Activated CD4-positive, alpha-beta T cell treated with anti-CD3 and anti-CD28 coated beads, Interleukin-2, amount 50 U/mL, for 1 hour (primary cell): ENCODE results near the gene HP1BP3.
A peak's percentile ranks its signal among the peaks of the same experiment; 100 is the strongest.

ENCODE experiments used
- DNase-seq: peaks from one replicate; pipeline ENCODE4 v3.0.0-alpha.2; 2020

Gene HP1BP3

DNA sequence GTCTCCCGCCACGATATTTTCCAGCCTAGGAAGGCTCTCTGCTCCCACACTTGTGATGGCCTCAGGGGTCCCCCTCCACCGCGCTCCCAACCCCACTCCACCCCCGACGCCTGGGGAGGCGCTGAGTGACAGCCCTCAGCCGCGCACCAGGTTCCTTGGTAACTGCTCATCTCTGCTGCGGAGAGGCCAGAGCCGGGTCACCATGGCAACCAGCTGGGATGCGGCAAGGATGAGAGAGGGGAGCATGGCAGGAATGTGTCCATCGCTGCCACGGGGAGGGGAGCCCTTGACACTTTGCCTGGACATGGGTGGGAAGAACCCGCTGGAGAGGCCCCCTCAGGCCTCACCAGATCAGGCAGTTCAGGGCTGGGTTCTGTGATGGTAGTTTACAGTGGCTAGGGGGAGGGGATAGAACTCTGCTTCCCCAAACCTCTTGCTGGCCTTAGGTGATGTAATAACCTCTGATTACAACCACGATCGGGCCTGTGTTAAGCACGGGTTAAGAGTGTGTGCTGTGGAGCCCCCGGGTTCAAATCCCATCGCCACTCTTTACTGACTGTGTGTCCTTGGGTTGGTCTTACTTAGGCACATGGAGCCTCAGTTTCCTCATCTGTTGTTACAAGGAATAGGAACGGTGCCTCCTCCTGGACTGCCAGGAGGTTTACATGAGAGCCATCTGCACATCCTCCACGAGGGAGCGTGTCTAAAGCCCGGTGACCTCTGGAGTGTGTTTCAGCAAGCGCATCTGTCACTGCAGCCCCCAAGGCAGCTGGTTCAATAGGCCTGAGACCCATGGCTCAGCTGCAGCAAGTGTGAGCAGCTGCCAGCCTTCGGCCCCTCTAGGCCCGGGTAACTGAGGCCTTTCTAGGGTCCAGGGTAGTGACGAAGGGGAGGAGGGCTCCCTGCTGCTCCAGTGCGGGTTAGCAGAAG lies 75.6 kb downstream of the HP1BP3 start:
- DNase-seq: no peak

DNA sequence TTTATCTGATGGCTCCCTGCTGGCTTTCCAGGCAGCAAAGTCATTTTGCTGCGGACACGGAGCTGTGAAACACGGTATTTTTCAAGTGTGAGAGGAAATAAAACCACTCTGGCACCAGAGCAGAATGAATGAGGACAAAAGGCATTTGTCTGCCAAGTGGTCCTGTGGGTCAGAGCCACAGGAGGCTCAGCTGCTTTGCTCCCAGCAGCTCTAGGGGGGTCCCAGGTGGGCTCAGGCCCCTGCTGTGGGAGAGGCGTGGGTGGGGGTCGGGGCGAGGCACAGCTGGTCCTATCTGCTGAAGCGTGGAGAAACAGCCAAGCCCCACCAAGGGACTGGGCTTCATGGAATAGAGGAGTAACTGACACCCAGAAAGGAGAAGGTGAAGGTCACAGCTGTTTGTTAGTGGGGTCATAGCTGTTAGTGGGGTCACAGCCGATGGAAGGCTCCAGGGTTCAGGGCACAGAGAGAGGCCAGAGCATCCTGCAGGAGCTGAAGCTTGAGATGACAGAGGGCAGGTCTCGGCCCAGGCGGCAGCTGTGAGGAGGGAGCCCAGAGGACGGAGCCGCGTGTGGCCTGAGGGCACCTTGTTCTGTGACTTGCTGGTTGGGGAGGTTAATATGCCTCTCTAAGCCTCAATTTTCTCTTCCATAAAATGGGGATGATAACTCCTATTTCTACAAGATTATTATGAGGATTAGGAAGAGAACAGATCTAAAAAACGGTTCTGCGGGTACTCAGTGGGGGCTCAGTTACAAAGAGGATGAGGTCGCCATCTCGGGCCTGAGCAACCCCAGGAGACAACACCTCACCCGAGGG lies 76.4 kb downstream of the HP1BP3 start:
- no peak for DNase-seq

DNA sequence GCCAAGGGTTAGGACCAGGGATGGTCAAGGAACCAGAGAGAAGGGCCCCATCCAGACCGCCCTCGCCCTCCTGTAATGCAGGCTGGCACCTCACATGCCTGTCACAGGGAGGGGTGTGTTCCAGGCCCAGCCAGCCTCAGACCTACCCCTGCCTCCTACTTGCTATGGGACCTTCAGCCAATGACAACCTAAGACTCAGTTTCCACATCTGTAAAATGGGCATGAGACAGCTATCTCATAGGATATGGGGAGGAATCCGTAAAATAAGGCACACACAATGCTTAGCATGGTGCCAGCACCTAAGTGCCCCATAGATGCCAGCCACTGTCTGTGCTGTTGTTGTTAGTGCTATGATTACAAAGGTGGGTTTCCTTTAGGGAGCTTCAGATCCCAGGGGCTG lies 77.2 kb downstream of the HP1BP3 start:
- no peak for DNase-seq

DNA sequence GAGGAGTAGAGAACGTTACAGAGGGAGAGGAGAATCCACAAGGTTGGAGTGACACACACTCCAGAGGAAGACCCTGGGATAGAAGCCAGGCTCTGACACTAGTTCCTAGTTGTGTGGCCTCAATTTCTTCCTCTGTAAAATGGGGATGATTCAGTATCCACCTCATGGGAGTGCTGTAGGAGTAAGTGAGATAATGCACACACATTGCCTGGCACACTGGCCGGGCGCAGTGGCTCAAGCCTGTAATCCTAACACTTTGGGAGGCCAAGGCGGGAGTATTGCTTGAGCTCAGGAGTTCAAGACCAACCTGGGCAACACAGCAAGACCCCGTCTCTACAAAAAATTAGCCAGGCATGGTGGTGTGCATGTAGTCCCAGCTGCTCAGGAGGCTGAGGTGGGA lies 78.2 kb downstream of the HP1BP3 start:
- no peak for DNase-seq

DNA sequence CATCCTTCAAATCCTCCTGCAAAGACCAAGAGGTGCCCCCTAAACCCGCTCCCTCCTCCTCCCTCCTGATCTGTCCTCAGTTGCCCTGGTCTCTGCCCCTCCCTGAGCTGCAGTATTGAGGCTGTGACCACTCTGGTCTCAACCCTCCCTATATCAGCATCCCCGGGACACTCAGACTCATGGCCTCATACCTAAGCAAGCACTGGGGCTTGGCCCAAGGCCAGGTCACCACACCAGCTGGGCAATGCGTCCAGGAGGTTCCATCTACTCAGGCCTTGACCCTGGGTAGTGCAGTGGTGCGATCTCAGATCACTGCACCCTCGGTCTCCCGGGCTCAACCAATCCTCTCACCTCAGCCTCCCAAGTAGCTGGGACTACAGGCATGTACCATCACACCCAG lies 79.0 kb downstream of the HP1BP3 start:
- no peak for DNase-seq

DNA sequence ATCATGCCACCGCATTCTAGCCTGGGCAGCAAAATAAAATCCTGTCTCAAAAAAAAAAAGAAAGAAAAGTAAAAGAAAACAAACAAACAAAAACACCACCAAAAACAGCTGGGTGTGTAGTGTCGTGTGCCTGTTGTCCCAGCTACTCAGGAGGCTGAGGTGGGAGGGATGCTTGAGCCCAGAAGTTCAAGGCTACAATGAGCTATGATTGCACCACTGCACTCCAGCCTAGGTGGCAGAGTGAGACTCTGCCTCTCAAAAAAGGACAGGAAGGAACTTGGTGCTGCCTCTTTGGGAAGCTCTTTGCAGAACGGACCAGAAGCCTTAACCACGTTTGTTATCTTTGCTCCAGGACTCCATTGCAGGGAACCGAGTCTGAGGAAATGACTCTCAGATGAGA lies 80.3 kb downstream of the HP1BP3 start:
- DNase-seq: no peak

DNA sequence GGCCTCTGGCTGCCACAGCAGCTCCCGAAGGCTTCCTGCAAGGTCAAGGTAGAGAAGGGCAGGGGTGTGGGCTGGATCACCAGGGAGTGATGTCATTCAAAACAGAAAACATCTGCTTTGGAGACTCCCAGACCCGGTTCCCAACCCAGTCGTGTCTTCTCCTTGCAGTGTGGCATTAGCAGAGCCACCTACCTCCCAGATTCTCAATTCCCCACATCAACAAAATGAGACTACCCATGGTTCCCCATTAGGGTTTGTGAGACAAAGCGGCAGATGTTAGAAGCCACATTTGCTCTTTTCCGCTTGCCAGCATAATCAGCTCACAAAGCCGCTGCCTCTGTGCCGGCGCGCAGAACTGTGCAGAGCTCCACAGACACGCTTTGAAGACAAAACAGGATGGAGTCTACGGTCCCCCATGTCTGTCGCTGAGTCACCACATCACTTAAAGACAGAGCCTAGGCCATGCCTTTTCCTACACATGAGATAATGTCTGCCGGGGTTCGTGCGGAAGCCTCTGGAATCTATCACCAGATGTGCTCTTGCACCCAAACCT lies 81.8 kb downstream of the HP1BP3 start:
- no peak for DNase-seq

DNA sequence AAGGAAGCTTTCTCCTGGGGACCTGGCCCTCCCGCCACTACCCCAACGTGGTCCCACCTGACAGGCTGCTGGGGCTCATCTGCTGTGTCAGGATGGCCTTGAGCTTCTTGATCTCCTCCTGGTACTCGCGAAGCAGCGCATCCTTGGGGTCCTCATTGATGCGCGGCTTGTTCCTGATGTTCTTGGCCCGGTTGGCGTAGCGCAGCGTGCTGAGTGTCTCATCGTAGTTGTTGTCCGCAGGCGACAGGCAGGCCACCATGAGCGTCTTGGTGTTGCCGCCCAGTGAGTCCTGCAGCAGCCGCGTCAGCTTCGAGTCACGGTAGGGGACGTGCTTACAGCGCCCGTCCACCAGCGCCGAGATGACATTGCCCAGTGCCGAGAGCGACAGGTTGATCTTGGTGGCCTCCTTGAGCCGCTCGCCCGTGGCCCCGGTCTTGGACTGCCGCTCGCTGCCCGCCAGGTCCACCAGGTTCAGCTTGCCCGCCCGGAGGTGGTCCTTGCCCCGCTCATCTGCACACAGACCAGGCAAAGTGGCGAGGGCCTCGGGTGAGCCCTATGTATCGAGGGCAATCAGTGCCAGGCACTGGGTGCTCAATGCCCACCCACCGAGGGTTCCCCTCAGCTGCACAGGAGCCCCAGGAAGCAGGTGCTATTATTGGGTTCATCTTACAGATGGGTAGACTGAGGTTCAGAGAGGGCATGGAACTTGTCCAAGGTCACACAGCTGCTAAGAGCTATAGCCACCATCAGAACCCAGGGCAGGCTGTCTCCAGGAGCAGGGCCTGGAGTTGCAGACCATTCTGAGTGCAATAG lies 82.5 kb downstream of the HP1BP3 start:
- no peak for DNase-seq

DNA sequence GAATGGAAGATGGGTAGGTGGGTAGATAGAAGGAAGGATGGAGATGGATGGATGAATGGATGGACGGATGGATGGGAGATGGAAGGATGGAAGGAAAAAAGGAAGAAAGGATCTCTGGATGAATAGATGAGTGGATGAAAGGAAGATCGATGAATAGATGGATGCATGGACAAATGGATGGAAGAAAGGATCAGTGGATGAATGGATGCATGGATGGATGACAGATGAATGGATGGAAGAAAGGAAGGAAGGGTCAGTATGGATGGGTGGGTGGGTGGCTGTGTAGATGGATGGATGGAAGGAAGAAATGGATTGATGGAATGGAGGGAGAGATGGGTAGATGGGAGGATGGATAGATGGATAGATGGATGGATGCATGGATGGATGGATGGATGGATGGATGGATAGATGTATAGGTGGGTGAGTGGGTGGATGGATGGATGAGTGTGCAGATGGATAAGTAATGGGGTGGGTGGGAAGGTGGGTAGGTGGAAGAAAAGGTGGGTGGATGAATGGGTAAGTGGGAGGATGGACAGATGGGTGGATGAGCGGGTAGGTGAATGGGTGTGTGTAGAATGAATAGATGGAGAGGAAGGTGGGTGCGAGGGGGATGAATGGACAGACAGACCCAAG lies 83.9 kb downstream of the HP1BP3 start:
- no peak for DNase-seq

DNA sequence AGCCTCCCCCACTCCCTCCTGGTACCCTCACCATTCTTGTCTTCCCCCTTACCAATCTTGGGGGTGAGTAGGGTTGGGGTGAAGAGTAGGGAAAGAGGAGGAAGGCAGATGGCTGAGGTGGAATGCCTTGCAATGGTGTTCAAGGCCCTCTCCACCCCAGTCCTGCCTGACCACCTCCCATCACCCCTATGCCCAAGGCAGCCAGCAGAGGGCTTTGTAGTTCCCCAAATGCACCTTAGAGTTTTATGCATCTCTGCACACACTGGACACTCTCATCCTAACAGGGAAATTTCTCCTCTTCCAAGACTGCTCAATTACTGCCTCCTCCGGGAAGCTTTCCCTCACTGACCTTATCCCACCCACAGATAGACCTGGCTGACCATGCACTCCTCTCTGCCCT lies 84.7 kb downstream of the HP1BP3 start:
- DNase-seq: no peak

DNA sequence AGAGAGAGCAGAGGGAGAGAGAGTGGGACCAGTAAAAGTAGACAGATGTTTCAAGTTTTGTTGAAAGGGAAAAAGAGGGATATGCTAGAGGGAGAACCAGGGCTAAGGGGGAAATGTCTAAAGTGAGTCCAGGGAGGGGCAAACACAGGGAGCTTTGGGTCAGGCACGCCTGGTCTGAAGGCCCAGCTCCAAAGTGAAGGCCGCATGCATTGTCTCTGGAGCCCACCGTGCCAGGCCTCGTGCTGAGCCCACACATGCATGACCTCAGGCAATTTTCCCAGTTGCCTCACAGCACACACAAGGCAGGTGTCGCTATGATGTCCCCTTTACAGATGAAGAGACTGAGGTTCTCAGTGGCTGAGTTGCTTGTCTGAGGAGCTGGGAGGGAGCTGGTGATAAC lies 85.3 kb downstream of the HP1BP3 start:
- DNase-seq: no peak

DNA sequence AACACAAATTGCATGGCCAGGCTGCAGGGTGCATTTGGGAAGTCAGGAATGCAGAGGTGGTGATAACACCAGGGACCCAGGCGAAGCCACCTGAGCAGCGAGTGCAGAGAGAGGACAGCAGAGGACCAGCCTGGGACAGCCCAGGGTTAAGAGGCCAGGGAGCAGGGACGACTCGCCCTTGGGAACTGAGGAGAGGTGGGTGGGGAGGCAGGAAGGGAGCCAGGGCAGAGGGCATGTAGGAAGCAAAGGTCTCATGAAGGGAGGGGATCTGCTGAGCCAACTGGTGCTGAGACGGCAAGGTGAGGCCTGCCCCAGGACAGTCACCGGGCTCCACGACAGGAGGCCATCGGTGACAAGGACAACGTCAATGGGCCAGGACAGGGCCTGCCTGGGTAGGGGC lies 85.7 kb downstream of the HP1BP3 start:
- DNase-seq: no peak

DNA sequence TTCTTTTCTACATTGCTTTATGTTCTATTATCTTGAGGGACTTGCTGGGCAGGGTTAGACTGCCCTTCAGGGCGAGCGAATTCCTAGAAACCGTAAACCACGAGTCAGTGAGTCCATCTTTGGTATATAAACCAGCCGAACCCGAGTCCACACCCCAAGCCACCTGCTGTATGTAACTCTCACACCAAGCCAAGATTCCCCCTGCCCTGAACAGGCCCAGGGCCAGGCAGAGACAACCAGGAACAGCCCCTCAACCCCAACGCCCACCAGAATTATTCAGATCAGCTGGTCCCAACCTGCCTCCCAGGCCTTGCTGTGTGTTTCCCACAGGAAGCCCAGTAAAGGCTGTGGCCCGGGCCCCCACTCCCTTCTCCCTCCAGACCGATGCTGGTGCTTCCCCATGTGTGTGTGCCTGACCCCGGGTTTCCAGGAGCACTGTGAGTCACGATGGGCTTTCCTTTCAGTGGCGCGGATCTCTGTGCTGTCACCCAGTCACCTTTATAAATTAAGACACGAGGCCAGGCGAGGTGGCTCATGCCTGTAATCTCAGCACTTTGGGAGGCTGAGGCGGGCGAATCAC lies 86.4 kb downstream of the HP1BP3 start:
- DNase-seq: no peak

DNA sequence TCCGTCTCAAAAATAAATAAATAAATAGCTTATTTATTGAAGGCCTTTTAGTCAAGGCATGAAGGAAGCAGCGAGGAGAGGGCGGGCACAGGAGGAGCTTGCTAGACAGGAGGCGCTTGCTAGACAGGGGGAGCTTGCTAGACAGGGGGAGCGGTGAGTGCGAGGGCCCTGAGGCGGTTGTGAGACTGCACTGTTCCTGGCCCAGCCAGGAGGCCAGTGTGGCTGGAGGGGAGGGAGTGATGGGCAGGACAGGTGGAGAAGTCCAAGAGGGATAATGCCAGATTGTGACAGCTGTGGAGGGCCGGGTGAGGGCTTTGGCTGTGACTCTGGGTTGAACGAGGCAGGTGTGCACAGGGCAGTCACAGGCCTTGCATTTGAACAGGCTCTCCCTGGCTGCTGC lies 87.5 kb downstream of the HP1BP3 start:
- no peak for DNase-seq

DNA sequence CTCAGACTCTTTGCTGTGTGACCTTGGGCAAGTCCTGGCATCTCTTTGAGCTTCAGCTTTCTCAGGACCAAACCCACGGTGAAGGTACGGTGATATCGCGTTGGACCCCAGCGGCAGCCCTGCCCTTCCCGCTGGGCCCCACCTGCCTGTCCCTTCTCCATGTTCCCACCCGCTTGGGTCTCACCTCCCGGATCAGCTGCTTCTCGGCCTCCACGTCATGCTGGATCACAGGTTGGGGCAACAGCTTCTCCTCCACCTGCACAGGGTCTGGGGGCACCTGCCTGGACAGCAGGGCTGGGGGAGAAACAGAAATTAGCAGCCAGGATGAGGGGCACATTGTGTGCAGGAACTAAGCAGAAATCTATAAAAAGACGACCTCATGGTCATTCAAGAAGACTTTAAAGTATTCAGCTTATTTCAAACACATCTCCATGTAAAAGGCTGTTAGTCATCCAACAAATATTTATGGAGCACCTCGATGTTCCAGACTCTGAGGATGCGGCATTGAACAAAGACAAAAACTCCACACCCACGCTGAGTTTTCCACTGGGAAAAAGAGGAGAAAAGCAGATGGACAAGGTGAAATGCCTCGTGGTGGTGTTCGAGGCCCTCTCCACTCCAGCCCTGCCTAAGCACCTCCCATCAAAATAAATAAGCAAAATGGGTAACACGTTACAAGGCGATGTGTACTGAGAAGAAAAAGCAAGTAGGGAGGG lies 88.8 kb downstream of the HP1BP3 start:
- DNase-seq: no peak

DNA sequence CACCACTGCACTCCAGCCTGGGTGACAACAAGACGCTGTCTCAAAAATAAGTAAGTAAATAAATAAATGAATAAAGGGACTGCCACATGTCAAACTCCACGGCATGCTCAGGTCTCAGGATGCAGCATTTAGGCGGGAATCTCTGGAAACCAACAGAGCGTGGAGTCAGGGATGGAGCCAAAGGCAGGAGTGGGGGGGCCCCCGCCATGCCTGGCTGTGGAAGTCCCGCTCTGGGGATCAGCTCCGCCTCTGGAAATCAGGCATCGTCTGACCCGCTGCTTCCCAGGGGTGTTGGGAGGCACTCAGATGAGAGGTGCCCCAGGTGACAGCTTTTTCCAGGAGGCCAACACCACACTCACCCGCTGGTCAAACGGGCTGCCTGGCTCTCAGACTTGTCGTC lies 89.5 kb downstream of the HP1BP3 start:
- DNase-seq: no peak

DNA sequence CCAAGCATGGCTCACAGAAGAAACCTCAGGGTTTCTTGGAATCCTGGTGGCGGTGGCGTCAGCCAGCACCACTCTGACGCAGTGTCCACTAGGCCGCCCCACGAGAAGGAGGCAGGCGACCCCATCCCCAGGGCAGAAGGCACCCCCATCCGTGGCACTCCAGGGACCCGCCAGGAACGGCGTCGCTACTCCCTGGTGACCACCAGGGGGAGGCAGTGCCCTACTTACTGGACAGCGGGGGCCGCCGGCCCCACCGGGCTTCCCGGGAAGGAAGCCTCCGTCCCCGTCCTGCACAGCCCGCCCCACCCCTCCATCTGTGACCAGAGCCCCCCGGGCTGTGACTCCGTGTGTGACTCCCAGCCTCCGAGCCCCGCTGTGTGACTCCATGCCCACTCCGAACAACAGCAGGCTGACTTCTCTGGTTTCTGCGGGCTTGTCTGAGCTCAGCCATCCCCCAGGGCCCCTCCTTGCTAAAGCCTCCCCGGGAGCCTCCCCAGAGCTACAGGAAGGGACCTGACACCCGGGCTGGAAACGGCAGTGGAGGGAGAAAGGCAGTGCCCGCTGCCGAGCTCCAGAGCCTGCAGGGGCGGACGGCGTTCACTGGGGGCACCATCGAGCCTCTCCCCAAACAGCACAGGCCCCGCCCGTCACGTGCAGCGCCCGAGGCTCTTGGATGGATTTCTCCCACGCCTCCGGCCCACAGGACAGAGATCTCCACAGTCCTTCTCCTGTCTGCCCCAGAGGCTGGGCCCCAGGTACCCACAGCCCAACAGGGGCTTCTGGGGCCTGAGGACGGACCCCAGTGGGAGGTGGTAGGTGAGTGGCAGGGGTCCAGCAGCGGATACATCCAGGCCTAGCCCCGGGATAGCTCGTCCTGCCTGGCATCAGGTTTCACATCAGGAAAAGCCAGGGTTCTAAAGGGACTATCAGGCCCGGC lies 90.4 kb downstream of the HP1BP3 start:
- DNase-seq: peak; percentile 73

DNA sequence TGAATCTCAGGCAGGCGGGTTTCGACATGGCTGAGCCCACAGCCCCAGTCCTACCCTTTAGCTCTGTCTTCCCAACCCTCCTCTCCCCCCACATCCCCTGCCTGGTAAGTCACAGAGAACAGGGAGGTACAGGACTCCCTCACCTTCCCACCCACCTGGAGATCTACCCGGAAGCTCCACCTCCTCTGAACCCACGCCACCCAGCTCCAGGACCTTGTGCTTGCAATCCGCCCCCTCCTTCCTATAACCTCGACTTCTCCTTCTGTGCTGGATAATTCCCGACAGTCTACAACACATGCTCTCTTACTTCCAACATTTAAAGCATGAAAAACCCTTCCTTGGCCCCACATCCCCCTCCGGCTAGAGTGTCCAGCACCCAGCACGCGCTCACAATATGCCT lies 91.6 kb downstream of the HP1BP3 start:
- DNase-seq: no peak

DNA sequence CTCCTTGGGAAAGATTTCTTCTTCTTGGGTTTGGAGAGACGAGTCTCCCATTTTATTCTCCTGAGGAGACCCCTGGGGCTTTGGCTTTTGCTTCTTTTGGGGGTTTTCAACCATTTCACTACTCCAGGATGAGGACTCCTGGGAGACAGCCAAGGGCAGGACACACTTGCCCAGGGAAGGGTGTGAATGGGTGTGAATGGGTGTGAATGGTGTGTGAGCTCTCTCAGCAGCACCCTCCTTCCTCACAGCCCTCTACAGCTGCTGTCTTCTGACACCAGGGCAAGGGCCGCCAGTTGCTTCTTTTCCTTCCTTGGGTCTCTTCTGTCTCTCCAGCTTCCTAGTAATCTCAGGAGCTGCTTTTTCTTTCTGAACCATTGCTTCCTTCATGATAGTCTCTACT lies 93.5 kb downstream of the HP1BP3 start:
- DNase-seq: no peak
